Thoracic aorta (tissue), 2 donors: Measurements from ENCODE around the gene GPR37. TPM values are rescaled to one million over a fixed set of nuclear protein-coding genes. Genes with fewer than 3 reads are reported as not detected.

Experiments used
- ATAC-seq: fragments of 150-250 bp; one replicate; pipeline ENCODE4 v1.8.0; 2017; ENCODE audit warnings: low read depth; ENCODE audit not compliant: insufficient number of reproducible peaks, low FRiP score
- DNase-seq: peaks from one replicate; pipeline ENCODE4 v3.0.0-alpha.2; 2020; ENCODE audit warnings: low spot score
- H3K27ac ChIP-seq, 2 donors: fragments of 200-600 bp; sonication (generic); 1 replicate in 1 of 2; 2 replicates in 1 of 2; pipeline ENCODE4 v1.5.1; 2016; ENCODE audit warnings: mild to moderate bottlenecking in 2 of 2, moderate library complexity in 2 of 2
- H3K27me3 ChIP-seq: fragments of 200-600 bp; sonication (generic); replicated peaks from 2 replicates; pipeline ENCODE4 v1.6.0; 2016; ENCODE audit warnings: mild to moderate bottlenecking; ENCODE audit not compliant: insufficient read depth
- H3K36me3 ChIP-seq: fragments of 200-600 bp; sonication (generic); one replicate; pipeline ENCODE4 v1.5.1; 2016
- H3K4me1 ChIP-seq, 2 donors: fragments of 200-600 bp; sonication (generic); 1 replicate in 1 of 2; 2 replicates in 1 of 2; pipeline versions ENCODE4 v1.5.1 to v1.6.0; 2016; ENCODE audit warnings: low read depth in 2 of 2, mild to moderate bottlenecking in 1 of 2; ENCODE audit not compliant: control insufficient read depth in 1 of 2
- H3K4me3 ChIP-seq: fragments of 200-600 bp; sonication (generic); 2 replicates; pipeline ENCODE4 v1.5.1; 2016; ENCODE audit warnings: mild to moderate bottlenecking
- H3K9me3 ChIP-seq: fragments of 200-600 bp; sonication (generic); 2 replicates; pipeline ENCODE4 v1.5.1; 2016
- CTCF ChIP-seq: fragments of 200-600 bp; sonication (generic); IDR thresholded peaks from one replicate; pipeline ENCODE4 v1.5.1; 2019; ENCODE audit warnings: antibody characterized with exemption
- total RNA-seq, 2 donors: library from RNA; depleted of rRNA; stranded (reverse); fragments of >200 nt; gene quantifications; one replicate each; pipeline versions ENCODE4 v1.1.0 to v1.2.3, GENCODE V29; 2016

GPR37 gene
- total RNA-seq, 2 donors from 2014 or later, result 0.41 to 2.8 TPM

DNA sequence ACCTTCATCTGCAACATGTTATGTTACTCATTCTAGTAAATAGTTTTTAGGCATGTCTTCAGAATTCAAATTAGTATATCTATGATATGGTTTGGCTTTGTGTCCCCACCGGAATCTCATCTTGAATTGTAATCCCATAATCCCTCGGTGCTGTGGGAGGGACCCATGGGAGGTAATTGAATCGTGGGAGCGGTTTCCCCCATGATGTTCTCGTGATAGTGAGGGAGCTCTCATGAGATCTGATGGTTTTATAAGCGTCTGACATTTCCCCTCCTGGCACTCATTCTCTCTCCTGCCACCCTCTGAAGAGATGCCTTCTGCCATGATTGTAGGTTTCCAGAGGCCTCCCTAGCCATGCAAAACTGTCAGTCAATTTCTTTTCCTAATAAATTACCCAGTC is 20.4 kb upstream of the GPR37 start:
- Histone ChIP-seq H3K36me3 (no peaks in the 10 kb centered on the region), H3K27me3 (no peaks in the 10 kb centered on the region), H3K9me3 (no peaks in the 10 kb centered on the region), H3K4me1 (no peaks in the 10 kb centered on the region), H3K27ac (no peak overlapping the region), H3K4me3 (no peak overlapping the region)
- no peak for TF ChIP-seq CTCF
- no peak for DNase-seq
- ATAC-seq, result no peak

DNA sequence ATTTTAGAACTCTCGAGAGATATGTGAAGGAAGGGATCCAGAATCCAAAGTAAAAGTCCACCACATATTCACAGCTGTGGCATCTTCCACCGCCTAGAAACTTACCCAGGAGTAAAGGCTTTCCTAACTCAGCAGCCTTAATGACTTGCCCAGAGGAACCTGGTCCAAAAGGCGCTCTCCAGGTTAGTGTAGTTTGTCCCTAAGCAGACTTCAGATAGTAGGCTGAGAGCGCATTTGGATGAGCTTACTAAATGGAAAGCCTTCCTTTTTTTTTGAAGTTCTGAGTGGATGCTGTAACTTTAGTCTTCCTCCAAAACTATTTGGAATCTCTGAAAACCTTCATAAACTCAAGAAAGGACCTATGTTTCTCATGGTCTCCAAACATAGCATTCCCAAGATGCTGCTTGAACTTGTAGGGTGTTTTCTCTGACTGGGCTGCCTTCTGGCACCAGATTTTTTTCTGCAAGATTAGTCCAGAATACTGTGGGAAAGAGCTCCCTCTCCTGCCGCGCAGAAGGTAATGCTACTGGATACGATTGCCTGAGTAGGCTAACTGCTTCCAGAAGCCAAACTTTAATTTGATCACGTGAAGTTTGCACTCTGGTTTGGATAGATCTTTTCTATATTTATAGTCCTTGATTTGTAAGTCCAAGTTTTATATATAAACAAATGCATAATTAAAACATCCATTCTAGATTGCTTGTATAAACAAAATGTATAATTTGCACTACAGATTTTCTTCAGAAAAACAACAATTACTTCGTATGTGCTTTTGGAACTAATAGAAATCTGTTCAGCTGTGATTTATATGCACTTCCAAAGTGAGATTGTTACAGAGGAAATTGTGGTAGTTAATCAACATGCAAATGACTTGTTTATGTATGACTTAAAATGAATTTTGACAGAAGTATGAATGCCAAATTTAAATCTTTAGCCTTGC is 19.6 kb upstream of the GPR37 start:
- Histone ChIP-seq H3K4me1 (no peaks in the 10 kb centered on the region), H3K9me3 (no peaks in the 10 kb centered on the region), H3K4me3 (no peak overlapping the region), H3K27me3 (no peaks in the 10 kb centered on the region), H3K27ac (no peak overlapping the region), H3K36me3 (no peaks in the 10 kb centered on the region)
- TF ChIP-seq CTCF, result peak; percentile 73
- DNase-seq (no peak), ATAC-seq (peak; percentile 65)

- ATAC-seq, result no peak
- Histone ChIP-seq H3K4me3 (no peak overlapping the region), H3K4me1 (no peaks in the 10 kb centered on the region), H3K27me3 (no peaks in the 10 kb centered on the region), H3K27ac (no peak overlapping the region), H3K36me3 (no peaks in the 10 kb centered on the region), H3K9me3 (no peaks in the 10 kb centered on the region)
- no peak for DNase-seq
- TF ChIP-seq CTCF, result no peak
Measured at GRCh38 chr7:124783271-124783670, 17.7 kb upstream of the GPR37 start.

GRCh38 chr7:124781907-124782734 is 16.5 kb upstream of the GPR37 start:
- Histone ChIP-seq H3K9me3 (no peaks in the 10 kb centered on the region), H3K27me3 (no peaks in the 10 kb centered on the region), H3K4me3 (no peak overlapping the region), H3K27ac (no peak overlapping the region), H3K36me3 (no peaks in the 10 kb centered on the region), H3K4me1 (no peaks in the 10 kb centered on the region)
- ATAC-seq (no peak), DNase-seq (no peak)
- TF ChIP-seq CTCF, result no peak

- ATAC-seq (no peak), DNase-seq (no peak)
- Histone ChIP-seq H3K27me3 (no peaks in the 10 kb centered on the region), H3K27ac (no peak overlapping the region), H3K4me1 (no peaks in the 10 kb centered on the region), H3K4me3 (no peak overlapping the region), H3K36me3 (no peaks in the 10 kb centered on the region), H3K9me3 (no peaks in the 10 kb centered on the region)
- TF ChIP-seq CTCF, result no peak
Measured at GRCh38 chr7:124781418-124781817, 15.8 kb upstream of the GPR37 start.
